Measurements from ENCODE around the gene CUTA. TPM values are rescaled to one million over a fixed set of nuclear protein-coding genes. Genes with fewer than 3 reads are reported as not detected.
A peak's percentile ranks its signal among the peaks of the same experiment; 100 is the strongest.

CUTA gene
- total and polyA plus RNA-seq, 2 of the 13 experiments (the other 11 are each of a cell fraction or from before 2014, with no cell fraction given) = 170 to 180 TPM

DNA sequence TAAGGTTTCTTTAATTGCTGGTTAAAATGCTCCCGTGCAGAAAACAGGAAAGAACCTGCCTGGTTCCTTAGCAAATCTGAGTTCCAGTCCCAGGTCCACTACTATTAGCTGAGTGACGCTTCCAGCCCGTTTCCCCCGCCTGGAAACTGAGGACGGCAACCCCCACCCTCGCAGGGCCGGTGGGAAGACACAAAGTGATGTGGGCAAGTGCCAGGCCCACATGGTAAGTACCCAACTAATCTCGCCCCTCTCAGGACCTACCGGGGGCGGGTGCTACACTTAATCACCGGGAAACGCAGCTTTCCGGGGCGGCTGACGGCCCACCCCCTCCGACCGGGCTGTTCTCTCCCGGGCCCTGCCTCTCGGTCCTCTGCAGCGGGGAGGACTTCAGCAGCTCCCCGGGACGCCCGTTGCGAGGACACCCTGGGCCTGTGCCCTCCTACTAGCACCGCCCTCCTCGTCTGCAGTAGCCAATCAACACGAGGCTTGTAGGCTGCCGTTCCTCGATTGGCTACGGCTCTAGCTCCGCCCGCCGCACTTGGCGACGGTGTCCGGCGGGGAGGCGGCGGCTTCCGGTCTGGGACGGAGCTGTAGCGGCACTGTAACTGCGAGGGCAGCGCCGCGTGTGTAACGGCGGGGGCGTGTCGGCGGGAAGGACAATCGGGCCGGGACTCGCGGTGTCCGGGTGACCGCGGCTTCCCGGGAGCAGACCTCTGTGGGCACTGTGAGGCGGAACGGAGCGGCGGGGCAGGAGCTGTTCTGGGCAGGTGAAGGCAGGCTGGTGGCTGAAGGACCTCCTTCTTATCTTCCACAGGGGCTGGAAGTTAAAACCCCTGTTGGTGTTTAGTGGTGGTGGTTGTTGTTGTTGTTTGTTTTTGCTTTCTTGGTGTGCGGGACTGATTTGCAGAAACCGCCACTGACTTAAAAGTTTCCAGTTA, 36.4 kb upstream of the CUTA start, which contains the start of gene ZBTB9 (continued):
- TF ChIP-seq, protein P1, sequence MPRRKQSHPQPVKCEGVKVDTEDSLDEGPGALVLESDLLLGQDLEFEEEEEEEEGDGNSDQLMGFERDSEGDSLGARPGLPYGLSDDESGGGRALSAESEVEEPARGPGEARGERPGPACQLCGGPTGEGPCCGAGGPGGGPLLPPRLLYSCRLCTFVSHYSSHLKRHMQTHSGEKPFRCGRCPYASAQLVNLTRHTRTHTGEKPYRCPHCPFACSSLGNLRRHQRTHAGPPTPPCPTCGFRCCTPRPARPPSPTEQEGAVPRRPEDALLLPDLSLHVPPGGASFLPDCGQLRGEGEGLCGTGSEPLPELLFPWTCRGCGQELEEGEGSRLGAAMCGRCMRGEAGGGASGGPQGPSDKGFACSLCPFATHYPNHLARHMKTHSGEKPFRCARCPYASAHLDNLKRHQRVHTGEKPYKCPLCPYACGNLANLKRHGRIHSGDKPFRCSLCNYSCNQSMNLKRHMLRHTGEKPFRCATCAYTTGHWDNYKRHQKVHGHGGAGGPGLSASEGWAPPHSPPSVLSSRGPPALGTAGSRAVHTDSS (CRISPR knock-in tag; conservative IDR thresholded peaks at IDR 0.05) = 0 out of 2 replicates have a peak, but pooled peaks have one; percentile 68
- TF ChIP-seq KDM6A (CRISPR knock-in tag; IDR thresholded peaks at IDR 0.05; ENCODE audit: low read depth) (peak; percentile 13; the same call in 1 of the 2 replicates), DR1 (CRISPR knock-in tag; IDR thresholded peaks at IDR 0.05) (peak; percentile 96), CENPX (CRISPR knock-in tag; IDR thresholded peaks at IDR 0.05) (no peak), ISL2 (CRISPR knock-in tag; IDR thresholded peaks at IDR 0.05) (peak; percentile 72), ZNF550 (CRISPR knock-in tag; IDR thresholded peaks at IDR 0.05; ENCODE audit: borderline replicate concordance) (no peak), THYN1 (CRISPR knock-in tag; IDR thresholded peaks at IDR 0.05; ENCODE audit: borderline replicate concordance, low read depth) (0 out of 2 replicates have a peak, but pooled peaks have one; percentile 62), CC2D1A (CRISPR knock-in tag; IDR thresholded peaks at IDR 0.05) (no peak), RBAK (CRISPR knock-in tag; IDR thresholded peaks at IDR 0.05) (0 out of 2 replicates have a peak, but pooled peaks have one; percentile 42), ZNF224 (CRISPR knock-in tag; IDR thresholded peaks at IDR 0.05) (peak; percentile 97), ZNF644 (CRISPR knock-in tag; IDR thresholded peaks at IDR 0.05; ENCODE audit: low read depth) (no peak), HNRNPH1 (optimal IDR thresholded peaks at IDR 0.05; ENCODE audit: low read depth, low read length) (no peak), POGZ (CRISPR knock-in tag; IDR thresholded peaks at IDR 0.05) (peak; percentile 95), ZNF530 (CRISPR knock-in tag; IDR thresholded peaks at IDR 0.05; ENCODE audit: low read depth) (no peak), FOXP1 (IDR thresholded peaks at IDR 0.05) (no peak), FOXP1 (CRISPR knock-in tag; IDR thresholded peaks at IDR 0.05) (0 out of 2 replicates have a peak, but pooled peaks have one; percentile 34), KLF16 (CRISPR knock-in tag; IDR thresholded peaks at IDR 0.05) (peak; percentile 88 to 97; a peak in 1 of 4 replicates), ZNF460 (CRISPR knock-in tag; IDR thresholded peaks at IDR 0.05; ENCODE audit: borderline replicate concordance) (no peak), ZMYM4 (CRISPR knock-in tag; IDR thresholded peaks at IDR 0.05) (peak; percentile 90), ZNF577 (CRISPR knock-in tag; IDR thresholded peaks at IDR 0.05; ENCODE audit: borderline replicate concordance, low read depth) (0 out of 2 replicates have a peak, but pooled peaks have one; percentile 41), NFE2 (CRISPR knock-in tag; IDR thresholded peaks at IDR 0.05) (no peak), CBX5 (CRISPR knock-in tag; IDR thresholded peaks at IDR 0.05; ENCODE audit: borderline replicate concordance) (peak; percentile 81; the same call in 1 of the 2 replicates), SOX6 (IDR thresholded peaks at IDR 0.05) (no peak), SOX6 (CRISPR knock-in tag; IDR thresholded peaks at IDR 0.05) (peak; percentile 74), YY1 (IDR thresholded peaks at IDR 0.05; ENCODE audit: insufficient read depth, insufficient replicate concordance, low read depth, low read length) (peak; percentile 73), U2AF2 (IDR thresholded peaks at IDR 0.05; ENCODE audit: low read depth, low read length) (no peak), PITX1 (CRISPR knock-in tag; IDR thresholded peaks at IDR 0.05) (peak; percentile 87), FOSL2 (CRISPR knock-in tag; IDR thresholded peaks at IDR 0.05) (0 out of 2 replicates have a peak, but pooled peaks have one; percentile 23)
- TF ChIP-seq, protein P2, sequence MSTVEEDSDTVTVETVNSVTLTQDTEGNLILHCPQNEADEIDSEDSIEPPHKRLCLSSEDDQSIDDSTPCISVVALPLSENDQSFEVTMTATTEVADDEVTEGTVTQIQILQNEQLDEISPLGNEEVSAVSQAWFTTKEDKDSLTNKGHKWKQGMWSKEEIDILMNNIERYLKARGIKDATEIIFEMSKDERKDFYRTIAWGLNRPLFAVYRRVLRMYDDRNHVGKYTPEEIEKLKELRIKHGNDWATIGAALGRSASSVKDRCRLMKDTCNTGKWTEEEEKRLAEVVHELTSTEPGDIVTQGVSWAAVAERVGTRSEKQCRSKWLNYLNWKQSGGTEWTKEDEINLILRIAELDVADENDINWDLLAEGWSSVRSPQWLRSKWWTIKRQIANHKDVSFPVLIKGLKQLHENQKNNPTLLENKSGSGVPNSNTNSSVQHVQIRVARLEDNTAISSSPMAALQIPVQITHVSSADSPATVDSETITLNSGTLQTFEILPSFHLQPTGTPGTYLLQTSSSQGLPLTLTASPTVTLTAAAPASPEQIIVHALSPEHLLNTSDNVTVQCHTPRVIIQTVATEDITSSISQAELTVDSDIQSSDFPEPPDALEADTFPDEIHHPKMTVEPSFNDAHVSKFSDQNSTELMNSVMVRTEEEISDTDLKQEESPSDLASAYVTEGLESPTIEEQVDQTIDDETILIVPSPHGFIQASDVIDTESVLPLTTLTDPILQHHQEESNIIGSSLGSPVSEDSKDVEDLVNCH (CRISPR knock-in tag; IDR thresholded peaks at IDR 0.05) = no peak

All from HepG2 (cell line).